Measurements from ENCODE around the gene ELSPBP1. TPM values are rescaled to one million over a fixed set of nuclear protein-coding genes. Genes with fewer than 3 reads are reported as not detected.

ELSPBP1 gene
- total and polyA plus RNA-seq, 2 experiments from 2014 or later: not detected

DNA sequence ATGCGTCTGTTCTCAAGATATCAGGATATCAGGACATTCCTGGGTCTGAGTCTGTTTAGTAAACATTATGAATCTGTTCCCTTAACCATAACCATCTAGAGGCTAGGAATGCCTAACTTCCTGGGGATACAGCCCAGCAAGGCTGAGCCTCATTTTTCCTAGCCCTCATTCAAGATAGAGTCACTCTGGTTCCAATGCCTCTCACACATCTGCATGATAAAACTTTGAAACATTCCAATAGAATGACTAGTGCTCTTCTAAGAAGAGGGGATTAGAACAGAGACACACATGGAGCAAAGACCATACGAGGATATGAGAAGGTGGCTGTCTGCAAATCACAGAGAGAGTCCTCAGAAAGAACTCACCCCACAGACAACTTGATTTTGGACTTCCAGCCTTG is 70.1 kb downstream of the ELSPBP1 start:
- Histone ChIP-seq H3K36me3 (ENCODE audit: insufficient read depth) (no peaks in the 10 kb centered on the region), H3F3A (replicated peaks; ENCODE audit: low read depth) (no peaks in the 10 kb centered on the region; the same call in 1 of the 2 replicates), H2AFZ (no peak overlapping the region), H3K9me2 (ENCODE audit: insufficient read depth) (no peaks in the 10 kb centered on the region), H3K4me3 (no peak overlapping the region), H3K27ac (ENCODE audit: low read depth) (peak overlapping the region; percentile 29; the same call in 1 of the 2 replicates), H3K27me3 (ENCODE audit: insufficient read depth) (no peaks in the 10 kb centered on the region), H3K4me2 (no peak overlapping the region), H4K20me1 (replicated peaks; ENCODE audit: insufficient read depth) (no peaks in the 10 kb centered on the region), H3K4me1 (ENCODE audit: insufficient read depth) (peaks cover 23% of the 10 kb centered on the region), H3K79me2 (replicated peaks; ENCODE audit: insufficient read depth) (no peaks in the 10 kb centered on the region)
- H3K9me3 Mint-ChIP-seq: peaks cover 6% of the 10 kb centered on the region; the same call in 2 of the 3 replicates
- no peak overlapping the region for H3K27ac Mint-ChIP-seq
- peaks cover 29% of the 10 kb centered on the region for H3K4me1 Mint-ChIP-seq
- H3K27me3 Mint-ChIP-seq (ENCODE audit: insufficient read depth, low read depth, poor library complexity): peaks cover 8% of the 10 kb centered on the region
- DNase-seq (ENCODE audit: low spot score) (peak; percentile 81), ATAC-seq (peak; percentile 70)
- no peaks in the 10 kb centered on the region; the same call in 1 of the 3 replicates for H3K36me3 Mint-ChIP-seq (ENCODE audit: low read depth)
- H3K4me3 Mint-ChIP-seq: peak overlapping the region; percentile 28; the same call in 1 of the 3 replicates
- TF ChIP-seq, protein P1, sequence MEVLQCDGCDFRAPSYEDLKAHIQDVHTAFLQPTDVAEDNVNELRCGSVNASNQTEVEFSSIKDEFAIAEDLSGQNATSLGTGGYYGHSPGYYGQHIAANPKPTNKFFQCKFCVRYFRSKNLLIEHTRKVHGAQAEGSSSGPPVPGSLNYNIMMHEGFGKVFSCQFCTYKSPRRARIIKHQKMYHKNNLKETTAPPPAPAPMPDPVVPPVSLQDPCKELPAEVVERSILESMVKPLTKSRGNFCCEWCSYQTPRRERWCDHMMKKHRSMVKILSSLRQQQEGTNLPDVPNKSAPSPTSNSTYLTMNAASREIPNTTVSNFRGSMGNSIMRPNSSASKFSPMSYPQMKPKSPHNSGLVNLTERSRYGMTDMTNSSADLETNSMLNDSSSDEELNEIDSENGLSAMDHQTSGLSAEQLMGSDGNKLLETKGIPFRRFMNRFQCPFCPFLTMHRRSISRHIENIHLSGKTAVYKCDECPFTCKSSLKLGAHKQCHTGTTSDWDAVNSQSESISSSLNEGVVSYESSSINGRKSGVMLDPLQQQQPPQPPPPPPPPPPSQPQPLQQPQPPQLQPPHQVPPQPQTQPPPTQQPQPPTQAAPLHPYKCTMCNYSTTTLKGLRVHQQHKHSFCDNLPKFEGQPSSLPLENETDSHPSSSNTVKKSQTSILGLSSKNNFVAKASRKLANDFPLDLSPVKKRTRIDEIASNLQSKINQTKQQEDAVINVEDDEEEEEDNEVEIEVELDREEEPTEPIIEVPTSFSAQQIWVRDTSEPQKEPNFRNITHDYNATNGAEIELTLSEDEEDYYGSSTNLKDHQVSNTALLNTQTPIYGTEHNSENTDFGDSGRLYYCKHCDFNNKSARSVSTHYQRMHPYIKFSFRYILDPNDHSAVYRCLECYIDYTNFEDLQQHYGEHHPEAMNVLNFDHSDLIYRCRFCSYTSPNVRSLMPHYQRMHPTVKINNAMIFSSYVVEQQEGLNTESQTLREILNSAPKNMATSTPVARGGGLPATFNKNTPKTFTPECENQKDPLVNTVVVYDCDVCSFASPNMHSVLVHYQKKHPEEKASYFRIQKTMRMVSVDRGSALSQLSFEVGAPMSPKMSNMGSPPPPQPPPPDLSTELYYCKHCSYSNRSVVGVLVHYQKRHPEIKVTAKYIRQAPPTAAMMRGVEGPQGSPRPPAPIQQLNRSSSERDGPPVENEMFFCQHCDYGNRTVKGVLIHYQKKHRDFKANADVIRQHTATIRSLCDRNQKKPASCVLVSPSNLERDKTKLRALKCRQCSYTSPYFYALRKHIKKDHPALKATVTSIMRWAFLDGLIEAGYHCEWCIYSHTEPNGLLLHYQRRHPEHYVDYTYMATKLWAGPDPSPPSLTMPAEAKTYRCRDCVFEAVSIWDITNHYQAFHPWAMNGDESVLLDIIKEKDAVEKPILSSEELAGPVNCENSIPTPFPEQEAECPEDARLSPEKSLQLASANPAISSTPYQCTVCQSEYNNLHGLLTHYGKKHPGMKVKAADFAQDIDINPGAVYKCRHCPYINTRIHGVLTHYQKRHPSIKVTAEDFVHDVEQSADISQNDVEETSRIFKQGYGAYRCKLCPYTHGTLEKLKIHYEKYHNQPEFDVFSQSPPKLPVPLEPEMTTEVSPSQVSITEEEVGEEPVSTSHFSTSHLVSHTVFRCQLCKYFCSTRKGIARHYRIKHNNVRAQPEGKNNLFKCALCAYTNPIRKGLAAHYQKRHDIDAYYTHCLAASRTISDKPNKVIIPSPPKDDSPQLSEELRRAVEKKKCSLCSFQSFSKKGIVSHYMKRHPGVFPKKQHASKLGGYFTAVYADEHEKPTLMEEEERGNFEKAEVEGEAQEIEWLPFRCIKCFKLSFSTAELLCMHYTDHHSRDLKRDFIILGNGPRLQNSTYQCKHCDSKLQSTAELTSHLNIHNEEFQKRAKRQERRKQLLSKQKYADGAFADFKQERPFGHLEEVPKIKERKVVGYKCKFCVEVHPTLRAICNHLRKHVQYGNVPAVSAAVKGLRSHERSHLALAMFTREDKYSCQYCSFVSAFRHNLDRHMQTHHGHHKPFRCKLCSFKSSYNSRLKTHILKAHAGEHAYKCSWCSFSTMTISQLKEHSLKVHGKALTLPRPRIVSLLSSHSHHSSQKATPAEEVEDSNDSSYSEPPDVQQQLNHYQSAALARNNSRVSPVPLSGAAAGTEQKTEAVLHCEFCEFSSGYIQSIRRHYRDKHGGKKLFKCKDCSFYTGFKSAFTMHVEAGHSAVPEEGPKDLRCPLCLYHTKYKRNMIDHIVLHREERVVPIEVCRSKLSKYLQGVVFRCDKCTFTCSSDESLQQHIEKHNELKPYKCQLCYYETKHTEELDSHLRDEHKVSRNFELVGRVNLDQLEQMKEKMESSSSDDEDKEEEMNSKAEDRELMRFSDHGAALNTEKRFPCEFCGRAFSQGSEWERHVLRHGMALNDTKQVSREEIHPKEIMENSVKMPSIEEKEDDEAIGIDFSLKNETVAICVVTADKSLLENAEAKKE (CRISPR knock-in tag; IDR thresholded peaks at IDR 0.05): peak; percentile 47; the same call in 1 of the 2 replicates
- TF ChIP-seq, protein P2, sequence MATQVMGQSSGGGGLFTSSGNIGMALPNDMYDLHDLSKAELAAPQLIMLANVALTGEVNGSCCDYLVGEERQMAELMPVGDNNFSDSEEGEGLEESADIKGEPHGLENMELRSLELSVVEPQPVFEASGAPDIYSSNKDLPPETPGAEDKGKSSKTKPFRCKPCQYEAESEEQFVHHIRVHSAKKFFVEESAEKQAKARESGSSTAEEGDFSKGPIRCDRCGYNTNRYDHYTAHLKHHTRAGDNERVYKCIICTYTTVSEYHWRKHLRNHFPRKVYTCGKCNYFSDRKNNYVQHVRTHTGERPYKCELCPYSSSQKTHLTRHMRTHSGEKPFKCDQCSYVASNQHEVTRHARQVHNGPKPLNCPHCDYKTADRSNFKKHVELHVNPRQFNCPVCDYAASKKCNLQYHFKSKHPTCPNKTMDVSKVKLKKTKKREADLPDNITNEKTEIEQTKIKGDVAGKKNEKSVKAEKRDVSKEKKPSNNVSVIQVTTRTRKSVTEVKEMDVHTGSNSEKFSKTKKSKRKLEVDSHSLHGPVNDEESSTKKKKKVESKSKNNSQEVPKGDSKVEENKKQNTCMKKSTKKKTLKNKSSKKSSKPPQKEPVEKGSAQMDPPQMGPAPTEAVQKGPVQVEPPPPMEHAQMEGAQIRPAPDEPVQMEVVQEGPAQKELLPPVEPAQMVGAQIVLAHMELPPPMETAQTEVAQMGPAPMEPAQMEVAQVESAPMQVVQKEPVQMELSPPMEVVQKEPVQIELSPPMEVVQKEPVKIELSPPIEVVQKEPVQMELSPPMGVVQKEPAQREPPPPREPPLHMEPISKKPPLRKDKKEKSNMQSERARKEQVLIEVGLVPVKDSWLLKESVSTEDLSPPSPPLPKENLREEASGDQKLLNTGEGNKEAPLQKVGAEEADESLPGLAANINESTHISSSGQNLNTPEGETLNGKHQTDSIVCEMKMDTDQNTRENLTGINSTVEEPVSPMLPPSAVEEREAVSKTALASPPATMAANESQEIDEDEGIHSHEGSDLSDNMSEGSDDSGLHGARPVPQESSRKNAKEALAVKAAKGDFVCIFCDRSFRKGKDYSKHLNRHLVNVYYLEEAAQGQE (IDR thresholded peaks at IDR 0.05; ENCODE audit: unreplicated experiment): no peak
